ENCODE measurements around the gene CCT4.
"Not testable (repeated sequence)": the region's sequence is repeated elsewhere in the genome, so short reads cannot be mapped to it uniquely, and the experiment has no call there.

CCT4 gene

DNA sequence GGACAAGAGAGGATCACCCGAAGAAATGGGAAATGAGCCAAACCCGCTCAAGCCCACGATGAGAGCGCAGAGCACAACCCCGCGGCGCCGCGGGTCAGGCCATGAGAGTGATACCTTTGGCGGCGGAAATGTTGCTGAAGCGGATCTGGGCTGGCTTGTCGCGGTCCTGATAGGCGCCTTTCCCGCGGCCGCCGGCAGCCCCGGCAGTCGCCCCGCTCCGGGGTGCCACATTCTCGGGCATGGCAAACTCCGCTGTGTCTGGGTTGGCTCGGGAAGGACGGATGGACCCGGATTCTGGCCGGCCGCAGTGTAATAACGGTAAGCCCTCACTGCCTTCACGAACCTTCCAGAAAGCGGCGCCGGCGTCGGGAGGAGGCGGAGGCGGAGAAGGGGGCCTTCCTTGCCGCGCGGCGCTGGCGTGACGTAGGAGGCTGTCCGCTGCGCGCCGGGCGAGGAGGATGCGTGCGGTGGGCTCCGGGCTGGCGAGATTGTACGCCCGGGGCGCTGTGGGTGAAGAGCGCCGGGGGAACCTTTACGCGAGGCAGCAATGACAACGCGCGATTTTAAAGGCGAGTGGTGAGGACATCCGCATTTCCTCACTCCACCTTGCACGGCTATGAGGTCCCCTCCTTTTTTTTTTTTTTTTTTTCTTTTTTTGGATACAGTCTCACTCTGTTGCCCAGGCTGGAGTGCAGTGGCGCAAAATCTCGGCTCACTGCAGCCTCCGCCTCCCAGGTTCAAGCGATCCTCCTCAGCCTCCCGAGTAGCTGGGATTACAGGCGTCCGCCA is at the start of gene CCT4:
TSS of gene CCT4 (minus strand) at position 390 of the 789 bp plus-strand sequence. CDS start at position 241, 149 bp downstream.
- peak within 1 kb of the TSS; percentile 69 to 95 (median 82) for H3K4me3 ChIP-seq
- peak within 1 kb of the TSS; percentile 51 to 99 (median 97) for H3K27ac ChIP-seq

DNA sequence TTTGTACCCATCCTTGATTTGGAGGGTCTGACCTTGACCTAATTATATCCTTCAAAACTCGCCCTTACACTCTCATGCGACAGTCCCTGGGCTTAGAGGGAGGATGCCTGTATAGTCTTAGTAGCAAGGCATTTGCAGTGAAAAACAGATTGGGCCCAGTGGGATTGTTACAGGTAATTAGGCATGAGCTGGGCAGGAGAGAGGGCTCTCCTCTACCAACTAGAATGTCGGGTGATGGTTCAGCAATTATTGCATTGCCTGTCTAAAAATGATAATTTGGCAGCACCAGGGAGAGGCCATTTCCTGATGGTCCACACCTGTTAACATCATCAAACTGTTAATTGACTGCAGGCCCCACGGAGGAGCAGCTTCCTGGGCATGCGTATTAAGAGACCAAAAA is 49.4 kb upstream of the CCT4 start:
- Histone ChIP-seq H3K4me3 (no peak overlapping the region), H3K27ac (no peak overlapping the region)

GRCh38 chr2:61937098-61937497 is 48.6 kb upstream of the CCT4 start:
- Histone ChIP-seq H3K4me3 (no peak overlapping the region), H3K27ac (no peak overlapping the region)

GRCh38 chr2:61928826-61929461 is 40.5 kb upstream of the CCT4 start:
- H3K4me3 ChIP-seq: no peak overlapping the region
- no peak overlapping the region for H3K27ac ChIP-seq

DNA sequence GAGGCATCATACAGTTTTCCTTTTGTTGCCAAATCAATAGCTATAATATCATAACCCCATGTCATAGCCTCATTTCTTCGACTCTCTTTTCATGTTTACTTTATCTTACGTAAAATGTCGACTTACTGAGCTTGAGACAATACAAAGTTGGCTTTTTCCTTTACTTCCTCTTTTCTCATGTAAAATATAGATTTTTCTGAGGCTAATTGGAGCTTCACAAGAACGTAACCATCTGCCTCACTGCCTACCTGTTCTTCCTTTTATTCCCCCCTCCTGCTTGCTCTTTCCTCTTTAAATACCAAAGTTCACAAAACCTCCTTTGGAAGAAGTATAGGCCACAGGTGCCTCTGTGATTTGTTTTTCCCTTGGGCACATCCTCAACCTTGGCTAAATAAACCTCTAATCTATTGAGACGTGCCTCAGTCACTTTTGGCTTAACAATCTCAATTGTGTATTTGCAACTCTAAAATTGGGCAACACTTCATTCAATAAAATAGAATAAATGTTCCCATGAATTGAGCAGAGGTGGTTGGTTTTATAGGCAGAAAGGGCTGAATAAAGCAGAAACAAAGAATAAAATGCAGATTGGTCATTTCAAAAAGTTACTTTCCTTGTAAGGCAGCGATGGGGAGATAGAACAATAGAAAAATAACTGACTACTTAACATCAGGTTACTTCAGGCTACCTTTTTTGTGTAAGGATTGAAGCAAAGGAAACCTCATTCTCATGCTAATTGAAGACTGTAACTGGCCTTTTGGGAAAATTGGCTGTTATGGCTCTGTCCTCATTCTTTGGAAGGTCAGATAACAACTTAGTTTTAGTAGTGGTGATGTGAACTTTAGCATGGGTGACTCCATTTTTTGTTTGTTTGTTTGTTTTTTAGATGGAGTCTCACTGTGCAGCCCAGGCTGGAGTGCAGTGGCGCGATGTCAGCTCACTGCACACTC is 38.3 kb upstream of the CCT4 start:
- no peak overlapping the region for H3K27ac ChIP-seq
- no peak overlapping the region for H3K4me3 ChIP-seq

DNA sequence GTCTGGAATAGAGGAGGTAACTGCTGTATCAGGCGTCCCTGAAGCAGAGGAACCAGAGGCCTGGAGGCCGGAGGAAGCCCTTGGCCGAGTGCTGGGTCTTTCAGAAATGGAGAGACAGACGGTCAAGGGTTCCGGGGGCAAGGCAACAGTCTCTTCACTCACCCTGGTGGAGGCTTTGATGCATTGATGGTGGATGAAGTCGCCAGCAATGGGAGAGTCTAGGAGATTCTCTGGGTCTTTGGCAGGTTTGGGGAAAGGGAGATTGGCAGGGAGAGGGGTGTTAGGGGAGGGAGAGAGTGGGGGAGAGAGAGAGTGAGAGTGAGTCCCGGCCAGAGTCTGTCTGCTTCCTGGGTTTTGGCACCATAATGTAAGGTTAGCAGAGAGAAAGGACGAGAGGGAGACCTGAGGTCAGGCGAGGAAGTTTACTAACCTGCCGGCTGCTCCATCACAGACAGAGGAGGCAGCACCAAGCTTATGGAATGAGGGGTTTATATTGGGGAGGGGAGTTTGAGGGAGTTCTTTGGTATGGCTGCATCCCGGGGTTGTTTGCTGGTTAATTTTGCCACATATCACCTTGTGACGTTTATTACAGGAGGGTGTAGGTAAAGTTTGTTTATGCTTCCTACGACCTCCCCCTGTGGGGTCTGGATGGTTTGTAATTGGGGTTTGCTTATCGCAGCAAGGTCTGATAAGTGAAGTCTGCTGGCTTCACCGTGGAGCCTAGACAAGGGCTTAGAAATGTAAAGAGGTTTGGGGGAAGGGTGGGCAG is 36.6 kb upstream of the CCT4 start:
- H3K27ac ChIP-seq: no peak overlapping the region
- no peak overlapping the region for H3K4me3 ChIP-seq

GRCh38 chr2:61922714-61923113 is 34.3 kb upstream of the CCT4 start:
- no peak overlapping the region for H3K4me3 ChIP-seq
- no peak overlapping the region for H3K27ac ChIP-seq

- H3K4me3 ChIP-seq: no peak overlapping the region
- H3K27ac ChIP-seq: no peak overlapping the region
Measured at GRCh38 chr2:61920548-61920947, 32.1 kb upstream of the CCT4 start.

DNA sequence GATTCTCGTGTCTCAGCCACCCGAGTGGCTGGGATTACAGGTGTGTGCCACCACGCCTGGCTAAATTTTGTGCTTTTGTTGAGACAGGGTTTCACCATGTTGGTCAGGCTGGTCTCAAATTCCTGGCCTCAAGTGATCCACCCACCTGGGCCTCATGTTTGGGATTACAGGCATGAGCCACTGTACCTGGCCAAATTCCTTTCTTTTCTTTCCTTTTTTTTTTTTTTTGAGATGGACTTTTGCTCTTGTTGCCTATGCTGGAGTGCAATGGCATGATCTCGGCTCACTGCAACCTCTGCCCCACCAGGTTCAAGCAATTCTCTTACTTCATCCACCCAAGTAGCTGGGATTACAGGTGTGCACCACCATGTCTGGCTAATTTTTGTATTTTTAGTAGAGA is 26.3 kb upstream of the CCT4 start:
- not testable (repeated sequence) for H3K27ac ChIP-seq, H3K4me3 ChIP-seq

- H3K4me3 ChIP-seq: no peak overlapping the region
- no peak overlapping the region for H3K27ac ChIP-seq
Measured at GRCh38 chr2:61911510-61911909, 23.1 kb upstream of the CCT4 start.

GRCh38 chr2:61910603-61911002 is 22.1 kb upstream of the CCT4 start:
- Histone ChIP-seq H3K27ac (no peak overlapping the region), H3K4me3 (no peak overlapping the region)

DNA sequence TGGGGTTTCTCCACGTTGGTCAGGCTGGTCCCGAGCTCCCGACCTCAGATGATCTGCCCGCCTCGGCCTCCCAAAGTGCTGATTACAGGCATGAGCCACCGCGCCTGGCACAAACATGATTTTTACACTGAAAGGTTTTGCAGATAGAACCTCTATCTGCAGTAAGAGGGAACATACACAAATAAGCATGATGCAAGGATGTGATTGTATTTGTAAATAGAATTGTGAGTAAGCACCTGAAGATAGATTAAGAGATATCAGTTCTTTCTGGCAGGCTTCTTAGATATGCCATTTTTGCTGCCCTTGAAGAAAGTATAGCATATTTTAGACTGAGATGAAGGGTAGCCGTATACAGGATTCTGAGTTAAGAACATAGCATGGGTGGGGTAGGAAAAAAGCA is 20.7 kb upstream of the CCT4 start:
- Histone ChIP-seq H3K4me3 (no peak overlapping the region), H3K27ac (no peak overlapping the region)

- Histone ChIP-seq H3K4me3 (peak overlapping the region; percentile 58 to 92 (median 80)), H3K27ac (peak overlapping the region in 19 of 21 experiments; percentile 59 to 92 (median 84))
Measured at GRCh38 chr2:61906186-61906470, 17.7 kb upstream of the CCT4 start.

DNA sequence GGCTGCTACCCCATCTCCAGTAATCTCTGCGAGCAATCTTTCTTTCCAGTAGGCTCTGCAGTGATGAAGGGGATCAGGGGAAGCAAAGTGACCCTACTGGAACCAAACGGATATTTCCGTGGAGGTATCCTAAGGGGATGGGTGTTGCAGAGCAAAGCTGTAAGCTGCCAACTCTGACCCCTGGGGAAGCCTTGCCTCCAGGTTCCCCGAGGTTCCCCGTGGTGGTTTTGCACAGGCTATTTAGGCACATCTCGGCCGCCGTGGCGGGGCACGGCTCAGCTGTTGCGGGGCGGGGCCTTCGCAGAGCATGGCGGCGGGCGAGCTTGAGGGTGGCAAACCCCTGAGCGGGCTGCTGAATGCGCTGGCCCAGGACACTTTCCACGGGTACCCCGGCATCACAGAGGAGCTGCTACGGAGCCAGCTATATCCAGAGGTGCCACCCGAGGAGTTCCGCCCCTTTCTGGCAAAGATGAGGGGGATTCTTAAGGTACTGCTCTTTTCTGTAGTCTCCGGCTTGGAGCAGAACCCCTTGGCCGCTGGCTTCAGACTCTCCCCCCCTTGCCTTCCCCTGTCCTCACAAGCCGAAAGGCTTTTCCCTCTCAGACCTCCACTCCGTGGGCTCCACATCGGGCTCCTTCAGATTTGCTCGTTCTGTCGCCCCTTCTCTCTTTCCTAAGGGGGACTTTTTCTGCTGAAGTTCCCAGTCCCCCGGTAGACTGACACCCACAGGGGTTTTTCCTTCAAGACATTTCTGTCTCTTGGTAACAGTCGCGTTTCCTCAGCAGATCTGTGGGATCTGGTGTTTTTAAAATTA is 17.1 kb upstream of the CCT4 start, which contains the start of gene COMMD1:
TSS of gene COMMD1 (plus strand) at position 303 of the 814 bp plus-strand sequence. CDS start at position 308, 5 bp downstream.
- peak within 1 kb of the TSS in 20 of 21 experiments; percentile 52 to 92 (median 82) for H3K27ac ChIP-seq
- H3K4me3 ChIP-seq: peak within 1 kb of the TSS; percentile 58 to 92 (median 80)

DNA sequence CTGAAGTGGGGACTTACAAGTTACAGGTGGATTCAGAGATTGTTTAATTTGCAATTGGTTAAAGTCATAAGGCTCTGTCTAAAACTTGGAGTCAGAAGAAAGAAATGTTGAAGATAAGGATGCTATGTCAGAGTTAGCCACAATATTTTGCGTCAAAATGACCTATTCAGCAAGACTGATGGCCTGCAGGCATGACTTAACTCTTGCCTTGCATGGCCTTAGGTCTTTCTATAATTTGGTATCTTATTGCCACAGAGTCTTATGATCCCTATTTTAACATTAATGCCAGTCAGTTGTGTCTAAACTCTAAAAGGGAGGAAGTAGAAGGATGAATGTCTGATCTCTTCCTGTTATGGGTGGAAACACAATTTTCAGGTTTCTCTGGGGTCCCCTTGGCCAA is 11.8 kb upstream of the CCT4 start:
- H3K27ac ChIP-seq: no peak overlapping the region
- no peak overlapping the region for H3K4me3 ChIP-seq

GRCh38 chr2:61898810-61899209 is 10.4 kb upstream of the CCT4 start:
- Histone ChIP-seq H3K4me3 (no peak overlapping the region), H3K27ac (no peak overlapping the region)

DNA sequence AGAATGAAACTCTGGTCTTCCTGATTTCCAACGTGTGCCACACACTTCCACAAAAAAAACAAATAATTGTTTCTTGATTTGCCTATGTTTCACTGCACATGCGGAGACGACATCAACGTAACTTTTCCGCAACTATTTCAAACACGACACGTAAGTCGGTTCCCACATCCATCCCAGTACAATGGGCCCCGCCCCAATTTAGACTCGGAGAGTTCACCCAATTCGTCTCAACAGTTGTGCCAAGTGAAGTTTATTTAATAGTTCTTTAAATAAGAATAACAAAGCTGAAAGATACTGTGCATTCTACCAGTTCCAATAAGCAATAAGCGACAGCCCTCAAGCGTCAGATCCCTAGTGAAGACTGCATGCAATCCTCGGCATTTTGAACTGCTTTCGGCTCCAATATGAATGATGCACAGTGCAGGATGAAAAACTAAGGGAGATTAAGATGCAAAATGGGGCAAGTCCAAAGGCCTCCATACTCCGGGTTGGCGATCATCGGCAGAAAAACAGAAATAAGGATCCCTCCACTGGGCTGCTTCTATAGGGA is 664 bp downstream of the CCT4 start:
- Histone ChIP-seq H3K4me3 (peak overlapping the region; percentile 69 to 95 (median 82)), H3K27ac (peak overlapping the region; percentile 51 to 99 (median 97))

DNA sequence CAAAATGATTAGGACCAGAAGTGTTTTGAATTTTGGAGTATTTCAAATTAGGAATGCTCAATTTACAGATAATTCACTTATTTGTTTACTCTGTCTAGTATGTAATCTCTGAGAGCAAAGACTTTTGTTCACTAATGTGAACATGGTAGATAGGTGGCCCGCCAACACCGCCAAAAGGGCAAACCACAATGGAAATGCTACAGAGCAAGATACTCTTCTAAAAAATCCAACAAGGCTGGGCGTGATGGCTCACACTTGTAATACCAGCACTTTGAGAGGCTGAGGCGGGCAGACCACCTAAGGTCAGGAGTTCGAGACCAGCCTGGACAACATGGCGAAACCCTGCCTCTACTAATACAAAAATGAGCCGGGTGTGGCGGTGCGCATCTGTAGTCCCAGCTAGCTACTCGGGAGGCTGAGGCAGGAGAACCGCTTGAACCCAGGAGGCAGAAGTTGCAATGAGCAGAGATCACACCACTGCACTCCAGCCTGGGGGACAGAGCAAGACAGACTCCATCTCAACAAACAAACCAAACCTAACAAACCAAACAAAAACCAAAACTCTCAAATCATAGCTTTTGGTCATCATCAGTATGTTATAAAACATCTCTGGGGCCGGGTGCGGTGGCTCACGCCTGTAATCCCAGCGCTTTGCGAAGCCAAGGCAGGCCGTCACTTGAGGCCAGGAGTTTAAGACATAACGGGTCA is 2.4 kb downstream of the CCT4 start:
- H3K4me3 ChIP-seq: no peak overlapping the region

More for the DNA sequence above, 2.4 kb downstream of the CCT4 start:
- no peak overlapping the region for H3K27ac ChIP-seq
